GM12891 (cell line): ENCODE results near the gene SPTLC1.

ENCODE experiments used
- POLR2A ChIP-seq: IDR thresholded peaks from 2 replicates; pipeline ENCODE4 v1.6.1; 2011; ENCODE audit warnings: low read depth, low read length, control low read depth
- POLR2AphosphoS5 ChIP-seq: IDR thresholded peaks from 2 replicates; pipeline ENCODE4 v1.6.1; 2011; ENCODE audit warnings: low read depth, low read length, control low read depth

GRCh38 chr9:91995000-91995655 lies 120.1 kb downstream of the SPTLC1 start:
- no peak for TF ChIP-seq POLR2A
- no peak for TF ChIP-seq POLR2AphosphoS5
